ENCODE results near the gene TSPAN18.

GRCh38 chr11:44781655-44782054, 54.9 kb downstream of the TSPAN18 start:
- no peak for TF ChIP-seq CTCF (IDR thresholded peaks at IDR 0.05)
- TF ChIP-seq POLR2A (IDR thresholded peaks at IDR 0.05): no peak

All from ovary (tissue), 3 donors.